Fibroblast of the conjunctiva (primary cell): ENCODE measurements around the gene DNAJB9.
A peak's percentile ranks its signal among the peaks of the same experiment; 100 is the strongest.

Source experiments
- DNase-seq: peaks from one replicate; pipeline ENCODE4 v3.0.0-alpha.2; 2010; ENCODE audit warnings: low read depth

The DNAJB9 gene

GRCh38 chr7:108605559-108606201 lies 36.0 kb downstream of the DNAJB9 start:
- DNase-seq, result no peak

DNA sequence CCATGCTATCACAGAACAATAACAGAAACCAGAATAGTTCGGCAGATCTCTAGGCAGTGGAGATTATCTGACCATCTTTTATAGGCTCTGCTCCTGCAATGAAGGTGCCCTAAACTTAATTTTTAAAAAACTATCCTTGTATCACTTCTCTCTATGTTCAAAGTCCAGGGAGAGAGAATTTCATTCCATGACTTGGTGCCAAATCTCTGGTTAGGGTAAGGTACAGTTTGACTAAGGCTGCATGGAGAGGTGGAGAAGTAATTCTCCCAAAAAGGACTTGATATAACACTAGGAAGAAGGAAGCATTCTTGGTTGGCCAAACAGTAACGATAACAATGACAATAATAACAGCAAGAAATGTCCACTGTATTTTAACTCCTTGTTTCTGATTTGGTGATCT lies 40.0 kb downstream of the DNAJB9 start:
- no peak for DNase-seq

DNA sequence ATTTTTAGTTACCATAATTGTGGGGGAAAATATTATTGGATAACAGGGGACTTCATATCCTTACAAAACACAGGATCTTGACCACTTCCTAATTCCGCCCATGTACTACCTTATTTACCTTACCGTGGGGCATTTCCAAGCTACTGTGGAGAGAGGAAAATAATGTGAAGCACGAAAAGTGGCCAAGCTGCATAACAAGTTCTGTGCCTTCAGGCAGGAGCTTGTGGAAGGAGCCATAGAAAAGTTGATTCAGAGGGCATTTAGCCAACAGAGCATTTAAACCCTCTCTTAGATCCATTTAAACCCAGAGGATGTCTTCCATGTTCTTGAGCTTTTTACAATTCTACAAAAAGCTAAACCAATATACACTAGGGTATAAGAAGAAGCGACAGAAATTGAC lies 41.6 kb downstream of the DNAJB9 start:
- DNase-seq, result no peak

- DNase-seq, result peak; percentile 12
Observed at GRCh38 chr7:108613147-108613948, 43.7 kb downstream of the DNAJB9 start.

- DNase-seq, result no peak
Observed at GRCh38 chr7:108613949-108614381, 44.3 kb downstream of the DNAJB9 start.

DNA sequence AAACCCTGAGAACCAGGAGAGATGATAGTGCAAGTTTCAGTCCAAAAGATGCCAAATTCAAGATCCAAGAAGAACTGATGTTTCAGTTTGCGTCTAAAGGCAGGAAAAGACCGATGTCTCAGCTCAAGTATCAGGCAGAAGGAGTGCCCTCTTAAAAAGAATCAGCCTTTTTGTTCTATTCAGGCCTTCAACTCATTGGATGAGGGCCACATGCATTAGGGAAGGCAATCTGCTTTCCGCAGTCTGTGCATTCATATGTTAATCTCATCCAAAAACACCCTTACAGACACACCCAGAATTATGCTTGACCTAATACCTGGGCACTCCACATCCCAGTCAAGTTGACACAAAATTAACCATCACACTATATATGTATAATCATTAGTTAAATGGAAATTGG lies 45.2 kb downstream of the DNAJB9 start:
- DNase-seq, result no peak

DNA sequence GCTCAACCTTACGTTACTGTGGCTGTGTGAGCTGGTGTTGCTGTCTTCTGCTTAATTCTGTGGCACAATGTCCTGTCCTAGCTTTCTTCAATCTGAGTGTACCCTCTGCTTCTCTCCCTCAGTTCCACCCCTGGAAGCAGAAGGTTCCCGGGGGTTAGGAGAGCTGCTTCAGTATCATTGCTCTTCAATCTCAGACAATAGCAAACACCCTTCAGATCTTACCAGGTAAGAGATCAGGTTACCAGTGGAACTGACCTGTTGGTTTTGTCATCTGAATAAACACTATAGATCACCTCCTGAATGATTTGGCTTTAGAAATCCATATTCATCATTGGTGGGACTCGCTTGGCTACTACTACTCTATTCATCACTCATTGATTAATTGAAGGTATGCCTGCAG lies 48.4 kb downstream of the DNAJB9 start:
- no peak for DNase-seq

- DNase-seq, result no peak
Observed at GRCh38 chr7:108623220-108623619, 53.5 kb downstream of the DNAJB9 start.
